Measurements from ENCODE around the gene RPL3.

DNA sequence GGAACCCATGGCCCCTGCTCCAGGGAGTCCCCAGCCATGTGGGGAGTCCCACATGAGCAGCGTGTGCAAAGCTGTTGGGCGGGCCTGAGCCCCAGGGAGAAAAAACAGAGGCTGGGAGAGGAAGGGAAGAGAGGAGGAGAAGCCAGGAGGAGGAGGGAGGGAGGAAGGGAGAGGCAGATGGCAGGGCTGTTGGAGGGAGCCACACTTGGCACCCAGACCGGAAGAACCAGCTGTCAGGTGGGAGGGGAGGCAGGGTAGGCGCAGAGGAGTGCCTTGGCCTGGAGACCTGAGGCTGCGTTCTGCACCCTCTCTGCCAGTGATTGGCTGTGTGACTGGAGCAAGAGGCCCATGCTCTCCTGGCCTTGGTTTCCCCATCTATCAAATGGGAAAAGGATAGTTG, 37.0 kb upstream of the RPL3 start:
- no peak for TF ChIP-seq POLR2A (IDR thresholded peaks at IDR 0.05; ENCODE audit: low read depth, low read length)
- no peak for TF ChIP-seq POLR2AphosphoS5 (IDR thresholded peaks at IDR 0.05; ENCODE audit: low read depth, low read length)
- TF ChIP-seq TAF1 (IDR thresholded peaks at IDR 0.05; ENCODE audit: low read depth, low read length): no peak
- no peak for TF ChIP-seq SPI1 (IDR thresholded peaks at IDR 0.05; ENCODE audit: low read depth, low read length)

Measured in GM12891 (cell line).